Measurements from ENCODE around the gene KDM5B. TPM values are rescaled to one million over a fixed set of nuclear protein-coding genes. Genes with fewer than 3 reads are reported as not detected.
A peak's percentile ranks its signal among the peaks of the same experiment; 100 is the strongest.

KDM5B gene
- total RNA-seq, 1 experiment from 2014 or later = 22.2 TPM

DNA sequence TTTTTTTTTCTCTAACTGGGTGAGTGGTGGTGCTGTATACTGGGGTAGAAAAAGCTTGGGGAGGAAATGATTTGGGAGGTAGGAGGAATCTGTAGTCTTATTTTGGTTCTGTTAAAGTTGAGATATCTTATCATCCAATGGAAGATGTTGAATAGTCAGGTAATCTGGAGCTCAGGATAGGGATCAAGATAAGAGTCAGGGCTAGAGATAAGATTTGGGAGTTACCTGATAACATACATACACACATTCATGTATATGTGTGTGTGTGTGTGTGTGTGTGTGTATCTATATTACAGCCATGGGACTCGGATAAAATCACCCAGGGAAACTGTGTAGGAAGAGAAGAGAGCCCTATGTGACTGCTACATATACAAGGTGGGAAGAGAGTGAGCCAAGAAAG is 10.6 kb upstream of the KDM5B start:
- no peak for DNase-seq (ENCODE audit: low spot score)
- in situ Hi-C loops (cut with HindIII; ENCODE audit: low sequenced_read_pairs) = no loop called here

DNA sequence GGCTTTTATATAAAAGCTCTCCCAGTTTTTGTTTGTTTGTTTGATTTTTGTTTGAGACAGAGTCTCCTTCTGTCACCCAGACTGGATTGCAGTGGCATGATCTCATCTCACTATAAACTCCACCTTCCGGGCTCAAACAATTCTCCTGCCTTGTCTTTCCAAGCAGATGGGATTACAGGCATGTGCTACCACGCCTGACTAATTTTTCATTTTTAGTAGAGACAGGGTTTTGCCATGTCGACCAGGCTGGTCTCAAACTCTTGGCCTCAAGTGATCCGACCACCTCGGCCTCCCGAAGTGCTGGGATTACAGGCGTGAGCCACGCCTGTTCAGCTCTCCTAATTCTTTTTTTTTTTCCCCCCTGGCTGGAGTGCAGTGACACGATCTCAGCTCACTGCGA is 6.9 kb upstream of the KDM5B start:
- in situ Hi-C loops (cut with HindIII; ENCODE audit: low sequenced_read_pairs) = no loop called here
- DNase-seq (ENCODE audit: low spot score) = no peak

DNA sequence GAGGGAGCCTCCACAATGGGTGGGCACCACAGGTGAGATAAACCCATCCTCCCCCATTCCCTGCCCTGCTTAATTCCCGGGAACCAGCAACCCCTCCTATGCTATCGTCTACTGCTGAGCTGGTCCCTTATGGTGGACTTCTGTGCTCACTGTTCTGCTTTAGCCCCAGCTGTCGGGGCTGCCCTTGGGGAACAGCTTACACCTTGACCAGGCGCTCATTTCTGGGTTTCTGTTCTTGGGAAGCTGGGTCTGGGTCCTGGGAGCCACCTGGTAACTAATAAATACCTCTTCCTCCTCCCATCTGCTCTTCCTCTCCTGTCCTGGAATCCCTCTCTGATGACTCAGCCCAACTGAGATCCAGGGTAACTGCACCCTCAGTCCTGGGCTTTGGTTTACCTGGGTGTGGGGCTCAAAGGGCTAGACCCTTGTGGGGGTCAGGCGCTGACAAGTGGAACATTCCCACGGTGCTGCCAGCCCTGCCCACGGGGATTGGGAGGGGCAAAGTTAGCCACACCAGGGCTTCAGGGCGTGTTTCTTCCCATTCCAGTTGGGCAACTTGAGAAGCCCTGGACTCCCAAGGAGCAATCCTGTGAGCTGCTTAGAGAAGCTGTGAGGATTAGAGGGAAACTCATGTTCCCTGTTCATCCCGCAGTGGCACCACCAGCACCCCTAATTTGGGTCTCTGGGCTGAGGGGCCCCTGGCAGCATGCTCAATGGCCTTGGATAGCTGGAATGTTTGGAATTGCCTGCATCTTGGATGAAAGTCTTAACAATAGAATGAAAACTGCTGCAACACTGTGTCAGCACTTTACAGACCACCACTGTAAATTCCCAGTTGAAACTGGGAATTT is 4.2 kb upstream of the KDM5B start:
- in situ Hi-C loops (cut with HindIII; ENCODE audit: low sequenced_read_pairs) = no loop called here
- DNase-seq (ENCODE audit: low spot score) = no peak

DNA sequence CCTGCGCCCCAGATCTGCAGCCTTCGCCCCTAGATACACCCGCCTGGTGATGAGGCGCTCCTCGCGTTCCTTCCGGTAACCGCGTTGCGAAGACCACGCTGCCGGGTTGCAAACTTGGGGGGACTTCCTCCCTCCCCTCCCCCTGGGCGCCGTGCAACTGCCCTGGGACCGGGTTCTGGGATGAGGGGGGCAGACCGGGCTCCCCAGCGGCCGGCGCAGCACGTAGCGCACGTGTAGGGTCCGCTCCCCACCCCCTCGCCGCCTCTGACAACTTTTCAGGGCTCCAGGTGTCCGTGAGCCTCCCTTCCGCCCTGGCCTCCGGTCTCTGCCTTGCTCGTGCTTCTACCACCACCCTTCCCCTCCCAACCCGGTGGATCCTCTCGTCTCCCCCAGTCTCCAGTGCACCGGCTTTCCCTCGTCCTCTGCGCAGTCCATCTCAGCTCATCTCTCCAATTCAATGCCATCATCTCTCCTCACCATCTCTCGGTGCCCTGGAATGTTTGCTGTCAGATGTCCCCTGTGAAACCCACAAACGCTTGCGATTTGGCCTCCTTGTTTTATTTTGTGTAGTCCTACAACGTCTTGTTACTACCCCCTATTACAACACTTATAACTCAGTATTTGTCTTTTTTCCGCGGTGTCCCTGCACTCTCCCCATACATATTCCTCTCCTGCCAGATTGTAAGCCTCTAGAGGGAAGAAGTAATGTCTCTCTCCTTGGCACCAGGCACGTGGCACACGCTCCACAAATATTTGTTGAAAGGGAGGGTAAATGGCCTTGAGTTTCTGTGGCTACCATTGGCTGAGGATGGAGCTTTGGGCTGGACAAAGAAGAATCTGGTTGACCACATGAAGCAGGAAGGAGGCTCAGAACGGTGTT is 3.3 kb upstream of the KDM5B start:
- in situ Hi-C loops (cut with HindIII; ENCODE audit: low sequenced_read_pairs) = no loop called here
- peak; percentile 24 for DNase-seq (ENCODE audit: low spot score)

DNA sequence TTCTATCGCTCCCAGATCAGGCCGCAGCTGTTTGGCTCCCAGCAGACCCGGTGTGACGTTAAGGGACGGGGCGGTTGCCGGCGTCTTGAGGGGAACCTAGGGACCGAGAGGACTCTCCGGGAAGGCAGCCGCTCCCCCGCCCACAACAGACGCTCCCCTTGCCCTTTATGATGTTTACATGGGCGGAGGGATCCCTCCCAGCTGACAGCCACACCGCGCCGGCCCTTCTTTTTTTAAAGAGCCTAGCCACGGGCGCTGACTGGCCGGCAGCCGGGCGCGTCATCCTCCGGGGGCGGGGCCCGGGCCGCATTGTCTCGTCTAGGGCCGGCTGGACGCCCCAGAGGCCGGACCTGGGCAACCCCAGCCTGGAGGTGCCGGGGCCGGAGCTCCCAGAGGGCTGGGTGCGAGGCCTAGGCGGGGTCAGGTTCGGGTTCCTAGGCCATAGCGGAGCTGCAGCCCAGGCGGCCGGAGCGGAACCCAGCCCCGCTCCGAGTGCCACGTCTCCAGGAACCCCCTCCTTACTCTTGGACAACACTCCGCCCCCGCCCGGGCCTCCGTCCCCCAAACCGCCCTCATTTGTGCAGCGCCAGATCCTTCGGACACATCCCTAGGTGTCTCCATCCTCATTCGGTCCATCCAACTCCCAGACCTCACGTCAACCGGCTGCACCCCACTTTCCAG is 2.5 kb upstream of the KDM5B start, which contains the start of gene PCAT6:
Gene PCAT6, plus strand, starts transcription at position 340 of the 681 bp plus-strand sequence.
- peak; percentile 96 for DNase-seq (ENCODE audit: low spot score)
- in situ Hi-C loops (cut with HindIII; ENCODE audit: low sequenced_read_pairs) = no loop called here

DNA sequence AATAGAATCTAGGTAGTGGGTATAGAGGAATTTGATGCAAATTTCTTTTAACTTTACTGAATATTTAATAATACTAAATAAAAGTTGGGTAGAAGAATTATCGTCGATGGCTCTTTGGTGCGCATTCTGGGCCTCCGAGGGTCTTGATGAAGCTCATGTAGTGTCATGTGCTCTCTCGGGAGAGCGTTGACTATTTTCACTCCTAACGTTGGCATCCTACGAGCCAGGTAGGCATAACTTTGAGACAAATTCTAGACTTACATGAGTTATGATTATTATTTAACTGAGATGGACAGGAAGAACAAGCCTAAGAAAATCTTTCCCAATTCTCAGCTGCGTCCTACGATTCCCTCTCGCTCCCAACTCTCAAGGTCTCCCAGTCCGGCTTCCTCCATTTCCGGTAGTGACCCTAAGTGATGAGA is 2.0 kb upstream of the KDM5B start:
- no peak for DNase-seq (ENCODE audit: low spot score)
- in situ Hi-C loops (cut with HindIII; ENCODE audit: low sequenced_read_pairs) = no loop called here

DNA sequence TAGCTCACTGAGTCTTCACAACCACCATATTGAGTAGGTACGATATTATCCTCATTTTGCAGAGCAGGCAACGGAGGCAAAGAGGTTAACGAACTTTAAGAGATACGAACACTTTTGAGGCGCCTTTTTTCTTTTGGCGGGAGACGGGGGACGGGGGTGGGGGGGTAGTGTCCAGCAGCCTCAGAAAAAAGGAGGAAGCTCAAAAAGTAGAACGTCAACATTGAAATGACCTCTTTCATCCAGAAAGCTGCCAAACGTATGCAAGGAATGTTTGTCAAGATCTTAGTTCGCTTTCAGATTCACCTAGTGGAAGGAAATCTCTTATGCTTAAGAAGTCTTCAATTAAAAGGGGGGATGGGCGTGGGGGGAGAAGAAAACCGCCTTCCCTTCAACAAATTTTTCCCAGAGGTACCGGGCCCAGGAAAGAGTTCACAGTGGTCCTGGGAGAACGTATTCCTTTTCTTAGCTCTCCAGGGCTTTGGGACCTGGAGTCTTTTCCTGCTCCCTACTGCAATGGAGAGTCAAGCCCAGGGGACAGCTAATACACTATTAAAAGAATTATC is 1.5 kb upstream of the KDM5B start:
- no peak for DNase-seq (ENCODE audit: low spot score)
- in situ Hi-C loops (cut with HindIII; ENCODE audit: low sequenced_read_pairs) = no loop called here

DNA sequence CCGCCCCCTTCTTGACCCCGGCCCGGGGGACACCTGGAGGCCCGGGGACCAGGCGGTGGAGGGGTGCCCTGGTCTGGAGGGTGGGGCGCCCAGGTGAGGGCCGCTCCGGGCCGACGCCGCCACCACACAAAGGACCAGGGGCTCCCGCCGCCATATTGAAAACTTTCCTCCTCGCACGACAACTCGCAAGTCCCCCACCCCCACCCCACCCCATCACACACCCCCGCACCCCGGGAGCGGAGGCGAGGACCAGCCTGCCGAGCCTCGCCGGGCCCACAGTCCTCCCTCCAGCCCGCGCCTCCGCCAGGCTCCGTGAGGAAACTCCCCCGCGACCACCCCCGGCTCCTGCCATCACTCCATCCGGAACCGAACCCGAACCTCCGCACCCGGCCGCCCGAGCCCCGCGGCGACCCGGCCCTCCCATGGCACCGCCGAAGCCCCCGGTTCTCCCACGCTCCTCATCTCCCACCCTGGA is 733 bp downstream of the KDM5B start:
- no peak for DNase-seq (ENCODE audit: low spot score)
- in situ Hi-C loops (cut with HindIII; ENCODE audit: low sequenced_read_pairs) = no loop called here

DNA sequence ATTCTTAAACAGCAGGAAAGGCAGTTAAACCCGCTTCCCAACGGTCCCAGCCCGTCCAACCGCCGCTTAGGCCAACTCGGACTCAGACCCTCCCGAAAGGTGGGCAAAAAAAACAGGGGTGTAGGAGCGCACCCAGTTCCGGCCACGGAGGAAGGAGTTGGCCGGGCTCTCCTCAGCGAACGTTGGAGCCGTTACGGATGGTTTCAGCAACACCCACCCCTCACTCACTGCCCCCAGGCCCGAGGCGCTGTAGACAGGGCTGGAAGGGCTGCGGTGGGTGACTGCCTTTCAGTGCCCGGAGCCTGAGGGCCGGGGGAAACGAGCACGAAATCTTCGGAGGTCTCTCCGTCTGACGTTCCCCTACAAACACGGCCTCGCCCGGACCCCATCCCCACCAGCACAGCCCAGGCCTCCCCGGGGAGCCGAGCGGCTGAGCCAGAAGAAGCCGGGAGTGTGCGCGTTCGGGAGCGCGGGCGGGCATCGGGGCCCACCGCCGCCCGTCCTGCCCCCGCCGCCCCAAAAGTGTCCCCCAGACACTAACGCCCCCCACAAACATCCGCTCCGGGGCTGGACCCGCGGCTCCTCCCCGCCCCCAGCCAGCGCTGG is 1.3 kb downstream of the KDM5B start:
- in situ Hi-C loops (cut with HindIII; ENCODE audit: low sequenced_read_pairs) = no loop called here
- DNase-seq (ENCODE audit: low spot score) = peak; percentile 30

DNA sequence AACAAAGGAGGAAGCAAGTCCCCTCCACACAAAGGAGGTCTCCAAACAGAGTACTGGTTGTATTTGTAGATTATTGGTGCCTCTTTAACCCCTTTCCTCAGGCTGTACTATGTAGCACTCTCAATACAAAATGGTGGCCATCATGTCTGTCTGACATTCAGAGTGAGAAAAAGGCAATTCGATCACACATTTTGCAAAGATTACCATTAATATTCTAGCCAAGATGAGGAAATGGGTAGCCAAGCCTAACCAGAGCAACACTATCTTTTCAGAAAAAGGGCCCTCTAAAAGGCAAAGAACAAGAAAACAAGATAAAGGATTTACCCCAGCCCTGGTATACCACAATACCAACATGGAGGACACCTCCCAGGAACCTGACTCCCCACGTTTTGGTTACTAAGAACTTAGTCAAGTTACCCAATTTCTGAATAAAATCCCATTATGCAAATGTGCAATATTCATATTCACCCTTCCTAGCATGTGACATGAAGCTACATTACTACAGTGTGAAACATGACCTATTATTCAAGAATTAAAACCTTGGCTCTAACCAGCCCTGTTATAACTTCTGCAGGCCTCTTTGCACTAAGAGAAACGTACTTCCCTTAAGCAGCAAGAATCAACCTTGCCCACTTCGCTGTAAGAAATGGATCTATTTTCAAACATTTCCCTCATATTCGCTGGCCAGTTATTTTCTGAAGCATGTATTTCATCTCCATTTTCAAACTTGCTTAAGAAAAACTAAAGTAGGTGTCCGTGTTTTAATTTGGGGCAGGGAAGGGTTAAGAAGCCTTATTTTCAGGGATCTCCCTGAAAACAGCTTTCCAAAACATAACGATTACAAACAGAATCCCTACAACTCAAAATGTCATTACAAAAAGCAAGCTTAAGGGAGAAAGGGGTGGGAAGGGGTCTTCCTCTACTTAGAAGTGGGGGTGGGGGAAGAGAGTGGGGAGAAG is 2.1 kb downstream of the KDM5B start:
- in situ Hi-C loops (cut with HindIII; ENCODE audit: low sequenced_read_pairs) = no loop called here
- DNase-seq (ENCODE audit: low spot score) = no peak

DNA sequence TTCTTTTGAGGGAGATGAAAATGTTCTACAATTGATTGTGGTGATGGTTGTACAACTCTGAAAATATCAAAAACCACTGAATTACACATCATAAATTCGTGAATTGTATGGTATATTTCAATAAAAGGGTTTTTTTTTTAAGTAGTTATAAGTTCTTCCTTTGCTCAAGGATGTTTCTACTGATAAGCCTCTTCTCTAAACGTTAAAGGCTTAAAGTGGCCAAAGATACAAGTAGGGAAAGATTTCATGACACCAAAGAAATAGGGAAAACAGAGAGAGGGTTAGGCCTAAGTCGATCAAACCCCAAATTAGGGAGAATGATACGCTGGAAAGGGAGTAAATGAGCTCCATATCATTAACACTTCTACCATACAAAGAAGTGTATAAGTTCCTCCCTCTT is 4.1 kb downstream of the KDM5B start:
- in situ Hi-C loops (cut with HindIII; ENCODE audit: low sequenced_read_pairs) = no loop called here
- no peak for DNase-seq (ENCODE audit: low spot score)

DNA sequence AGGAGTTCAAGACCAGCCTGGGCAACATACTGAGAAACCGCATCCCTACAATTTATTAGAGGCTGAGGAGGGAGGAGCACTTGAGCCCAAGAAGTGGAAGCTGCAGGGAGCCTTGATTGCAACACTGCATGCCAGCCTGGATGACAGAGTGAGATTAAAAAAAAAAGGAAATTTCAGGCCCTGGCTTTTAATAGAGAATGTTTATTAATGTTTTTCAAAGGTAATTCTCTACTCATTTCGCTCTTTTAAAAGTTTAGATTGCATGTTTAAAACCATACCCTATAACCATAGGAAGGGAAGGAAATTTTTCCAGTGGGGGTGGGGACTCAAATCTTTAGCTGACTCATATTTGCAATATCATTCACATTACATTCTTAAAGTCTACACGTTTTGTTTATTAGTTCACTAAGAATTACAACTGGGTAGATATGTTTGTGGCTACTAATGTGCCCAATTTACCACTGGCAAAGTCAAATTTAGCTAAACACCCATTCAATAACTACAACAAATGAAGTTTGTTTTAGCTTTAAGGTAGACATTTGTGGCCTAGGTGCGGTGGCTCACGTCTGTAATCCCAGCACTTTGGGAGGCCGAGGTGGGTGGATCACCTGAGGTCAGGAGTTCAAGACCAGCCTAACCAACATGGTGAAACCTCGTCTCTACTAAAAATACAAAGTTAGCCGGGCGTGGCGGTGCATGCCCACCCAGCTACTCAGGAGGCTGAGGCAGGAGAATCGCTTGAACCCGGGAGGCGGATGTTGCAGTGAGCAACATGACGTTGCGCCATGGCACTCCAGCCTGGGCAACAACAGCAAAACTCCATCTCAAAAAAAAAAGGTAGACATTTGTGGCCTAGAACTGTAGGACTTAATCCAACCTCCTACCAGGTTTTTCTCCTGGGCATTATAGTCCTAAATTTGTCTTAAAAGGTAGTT is 5.0 kb downstream of the KDM5B start:
- in situ Hi-C loops (cut with HindIII; ENCODE audit: low sequenced_read_pairs) = no loop called here
- no peak for DNase-seq (ENCODE audit: low spot score)

DNA sequence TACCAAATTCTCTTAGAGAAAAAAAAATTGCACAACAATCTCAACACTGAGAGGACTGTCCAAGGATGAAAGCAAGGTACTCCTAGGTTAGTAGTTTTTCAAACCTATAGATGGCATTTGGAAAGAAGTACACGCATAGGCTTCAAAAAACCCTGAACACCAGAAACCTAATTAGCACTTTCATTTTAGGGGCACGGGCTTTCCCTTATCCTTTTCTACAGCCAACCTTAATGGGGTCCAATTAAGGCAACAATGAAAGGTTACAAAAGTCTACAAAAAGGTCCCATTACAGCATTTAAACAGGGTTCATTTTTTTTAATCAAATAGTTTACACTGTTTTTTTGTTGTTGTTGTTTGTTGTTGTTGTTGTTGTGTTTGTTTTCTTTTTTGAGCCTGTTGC is 6.2 kb downstream of the KDM5B start:
- in situ Hi-C loops (cut with HindIII; ENCODE audit: low sequenced_read_pairs) = no loop called here
- DNase-seq (ENCODE audit: low spot score) = no peak

DNA sequence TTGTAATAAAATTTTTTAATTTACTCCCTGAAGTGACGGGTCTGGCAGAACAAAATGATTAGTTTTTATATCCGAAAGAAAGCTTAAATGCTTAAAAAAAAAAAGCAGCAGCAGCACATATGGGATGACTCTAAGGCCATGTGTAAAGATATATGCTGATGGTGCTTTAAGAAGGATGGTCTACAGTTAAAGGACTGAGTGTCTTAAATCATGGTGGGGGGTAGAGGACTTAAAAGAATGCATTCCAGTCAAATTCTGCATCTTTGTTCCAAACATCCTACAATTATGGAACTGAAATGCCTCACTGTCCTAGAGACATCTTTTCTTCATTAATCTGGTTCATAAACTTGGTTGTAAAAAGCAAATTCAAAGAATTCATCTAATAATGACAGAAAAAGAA is 7.0 kb downstream of the KDM5B start:
- in situ Hi-C loops (cut with HindIII; ENCODE audit: low sequenced_read_pairs) = no loop called here
- DNase-seq (ENCODE audit: low spot score) = no peak

DNA sequence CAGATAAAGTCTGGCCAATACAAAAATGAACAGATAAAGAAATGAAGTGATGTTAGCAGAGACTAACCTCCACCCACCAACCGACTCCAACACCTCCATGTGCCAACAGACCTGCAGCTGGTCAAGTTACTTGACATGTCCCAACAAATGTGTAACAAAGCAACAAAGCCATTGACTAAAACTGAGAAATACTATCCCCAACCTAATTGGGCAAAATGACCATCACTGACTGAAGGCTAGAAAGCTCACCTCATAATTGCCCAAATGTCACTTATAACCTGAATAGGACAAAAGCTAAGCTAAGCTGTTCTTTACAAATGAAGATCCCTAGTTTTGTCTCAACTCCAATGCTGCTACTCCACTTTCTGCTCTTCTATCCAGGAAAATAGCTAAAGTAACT is 7.5 kb downstream of the KDM5B start:
- no peak for DNase-seq (ENCODE audit: low spot score)
- in situ Hi-C loops (cut with HindIII; ENCODE audit: low sequenced_read_pairs) = no loop called here

DNA sequence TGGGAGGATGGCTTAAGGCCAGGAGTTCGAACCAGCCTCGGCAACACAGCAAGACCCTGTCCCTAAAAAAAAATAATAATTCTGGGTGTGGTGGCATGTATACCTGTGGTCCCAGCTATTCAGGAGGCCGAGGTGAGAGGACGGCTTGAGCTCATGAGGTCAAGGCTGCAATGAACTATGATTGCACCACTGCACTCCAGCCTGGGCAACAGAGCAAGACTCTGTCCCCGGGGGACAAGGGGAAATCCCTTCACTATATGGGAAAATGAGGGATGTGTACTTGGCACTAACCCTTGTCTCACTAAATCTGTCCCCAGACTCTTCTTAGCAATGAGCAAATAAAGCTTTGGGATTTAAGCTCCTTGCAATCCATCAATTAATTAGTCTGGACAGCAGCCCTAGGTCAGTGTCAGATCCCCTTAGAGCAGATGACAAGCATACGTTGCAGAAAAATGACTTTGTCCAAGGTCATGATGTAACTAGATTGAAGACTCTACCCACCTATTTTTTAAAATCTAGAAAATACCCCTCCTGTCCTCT is 9.4 kb downstream of the KDM5B start:
- DNase-seq (ENCODE audit: low spot score) = no peak
- in situ Hi-C loops (cut with HindIII; ENCODE audit: low sequenced_read_pairs) = no loop called here

DNA sequence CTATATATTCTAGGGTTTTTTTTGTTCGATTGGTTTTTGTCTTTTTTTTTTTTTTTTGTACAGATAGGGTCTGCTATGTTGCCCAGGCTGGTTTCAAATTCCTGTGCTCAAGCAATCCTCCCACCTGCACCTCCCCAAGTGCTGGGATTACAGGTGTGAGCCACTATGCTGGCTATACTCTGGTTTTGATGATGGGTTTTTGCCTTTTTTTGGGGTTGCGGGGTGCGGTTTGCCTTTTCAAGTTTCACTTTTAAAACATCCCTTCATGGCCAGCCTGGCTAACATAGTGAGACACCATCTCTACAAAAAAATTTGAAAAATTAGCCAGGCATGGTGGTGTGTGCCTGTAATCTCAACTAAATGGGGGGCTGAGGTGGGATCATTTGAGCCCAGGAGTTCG is 10.0 kb downstream of the KDM5B start:
- in situ Hi-C loops (cut with HindIII; ENCODE audit: low sequenced_read_pairs) = no loop called here
- DNase-seq (ENCODE audit: low spot score) = no peak
